ENCODE data around the gene RABAC1.

RABAC1 gene

GRCh38 chr19:41971363-41971762 lies 12.2 kb upstream of the RABAC1 start:
- Histone ChIP-seq H3K9ac (ENCODE audit: low read length) (no peak overlapping the region), H3K36me3 (ENCODE audit: insufficient read depth, low read length) (peaks cover 38% of the 10 kb centered on the region), H3K9me3 (ENCODE audit: low read length) (no peaks in the 10 kb centered on the region), H3K4me3 (ENCODE audit: low read depth, low read length, poor library complexity, severe bottlenecking) (no peak overlapping the region), H3K27me3 (ENCODE audit: insufficient read depth, low read length) (no peaks in the 10 kb centered on the region), H3K4me1 (ENCODE audit: insufficient read depth, low read length, severe bottlenecking) (no peaks in the 10 kb centered on the region), H2AFZ (ENCODE audit: low read length) (no peak overlapping the region), H3K79me2 (ENCODE audit: insufficient read depth, low read length) (no peaks in the 10 kb centered on the region), H3F3A (ENCODE audit: insufficient read depth, low read length) (0 out of 2 replicates have a peak, but pooled peaks cover 3% of the 10 kb centered on the region), H3K4me2 (ENCODE audit: low read length) (no peak overlapping the region), H3K27ac (ENCODE audit: low read depth, low read length, poor library complexity, severe bottlenecking) (no peak overlapping the region), H3K9me2 (ENCODE audit: low read depth, low read length) (no peaks in the 10 kb centered on the region), H4K20me1 (ENCODE audit: insufficient read depth, low read length) (no peaks in the 10 kb centered on the region)
- TF ChIP-seq EZH2 (IDR thresholded peaks at IDR 0.05; ENCODE audit: borderline replicate concordance, low read length) (no peak), CTCF (IDR thresholded peaks at IDR 0.05; ENCODE audit: low read length) (no peak)

- Histone ChIP-seq H3K27ac (ENCODE audit: low read depth, low read length, poor library complexity, severe bottlenecking) (no peak overlapping the region), H3K9me3 (ENCODE audit: low read length) (no peaks in the 10 kb centered on the region), H3K9ac (ENCODE audit: low read length) (no peak overlapping the region), H2AFZ (ENCODE audit: low read length) (no peak overlapping the region), H3K79me2 (ENCODE audit: insufficient read depth, low read length) (no peaks in the 10 kb centered on the region), H3F3A (ENCODE audit: insufficient read depth, low read length) (0 out of 2 replicates have a peak, but pooled peaks cover 3% of the 10 kb centered on the region), H3K27me3 (ENCODE audit: insufficient read depth, low read length) (no peaks in the 10 kb centered on the region), H3K4me2 (ENCODE audit: low read length) (no peak overlapping the region), H3K4me3 (ENCODE audit: low read depth, low read length, poor library complexity, severe bottlenecking) (no peak overlapping the region), H4K20me1 (ENCODE audit: insufficient read depth, low read length) (no peaks in the 10 kb centered on the region), H3K36me3 (ENCODE audit: insufficient read depth, low read length) (peaks cover 33% of the 10 kb centered on the region), H3K9me2 (ENCODE audit: low read depth, low read length) (no peaks in the 10 kb centered on the region), H3K4me1 (ENCODE audit: insufficient read depth, low read length, severe bottlenecking) (no peaks in the 10 kb centered on the region)
- TF ChIP-seq CTCF (IDR thresholded peaks at IDR 0.05; ENCODE audit: low read length), result no peak
- TF ChIP-seq EZH2 (IDR thresholded peaks at IDR 0.05; ENCODE audit: borderline replicate concordance, low read length), result no peak
Measured at GRCh38 chr19:41969772-41970458, 10.8 kb upstream of the RABAC1 start.

GRCh38 chr19:41968751-41969595 lies 9.9 kb upstream of the RABAC1 start:
- Histone ChIP-seq H2AFZ (ENCODE audit: low read length) (no peak overlapping the region), H3K27ac (ENCODE audit: low read depth, low read length, poor library complexity, severe bottlenecking) (no peak overlapping the region)
- TF ChIP-seq CTCF (IDR thresholded peaks at IDR 0.05; ENCODE audit: low read length), result no peak
- no peak for TF ChIP-seq EZH2 (IDR thresholded peaks at IDR 0.05; ENCODE audit: borderline replicate concordance, low read length)

More at GRCh38 chr19:41968751-41969595, 9.9 kb upstream of the RABAC1 start:
- Histone ChIP-seq H3K4me2 (ENCODE audit: low read length) (no peak overlapping the region), H3K9ac (ENCODE audit: low read length) (no peak overlapping the region), H3K9me2 (ENCODE audit: low read depth, low read length) (no peaks in the 10 kb centered on the region), H3K79me2 (ENCODE audit: insufficient read depth, low read length) (no peaks in the 10 kb centered on the region), H3K4me1 (ENCODE audit: insufficient read depth, low read length, severe bottlenecking) (no peaks in the 10 kb centered on the region), H3K27me3 (ENCODE audit: insufficient read depth, low read length) (no peaks in the 10 kb centered on the region), H3K36me3 (ENCODE audit: insufficient read depth, low read length) (peaks cover 23% of the 10 kb centered on the region), H3K4me3 (ENCODE audit: low read depth, low read length, poor library complexity, severe bottlenecking) (no peak overlapping the region), H3F3A (ENCODE audit: insufficient read depth, low read length) (no peaks in the 10 kb centered on the region), H3K9me3 (ENCODE audit: low read length) (no peaks in the 10 kb centered on the region), H4K20me1 (ENCODE audit: insufficient read depth, low read length) (no peaks in the 10 kb centered on the region)

Data from OCI-LY1 (cell line).